Suppressor macrophage treated with lipopolysaccharide for 4 hours (primary cell): ENCODE data around the gene WDR6.
"Not testable (repeated sequence)": the region's sequence is repeated elsewhere in the genome, so short reads cannot be mapped to it uniquely, and the experiment has no call there.

ENCODE experiments used
- DNase-seq: peaks from one replicate; pipeline ENCODE4 v3.0.0-alpha.2; 2020

The WDR6 gene

DNA sequence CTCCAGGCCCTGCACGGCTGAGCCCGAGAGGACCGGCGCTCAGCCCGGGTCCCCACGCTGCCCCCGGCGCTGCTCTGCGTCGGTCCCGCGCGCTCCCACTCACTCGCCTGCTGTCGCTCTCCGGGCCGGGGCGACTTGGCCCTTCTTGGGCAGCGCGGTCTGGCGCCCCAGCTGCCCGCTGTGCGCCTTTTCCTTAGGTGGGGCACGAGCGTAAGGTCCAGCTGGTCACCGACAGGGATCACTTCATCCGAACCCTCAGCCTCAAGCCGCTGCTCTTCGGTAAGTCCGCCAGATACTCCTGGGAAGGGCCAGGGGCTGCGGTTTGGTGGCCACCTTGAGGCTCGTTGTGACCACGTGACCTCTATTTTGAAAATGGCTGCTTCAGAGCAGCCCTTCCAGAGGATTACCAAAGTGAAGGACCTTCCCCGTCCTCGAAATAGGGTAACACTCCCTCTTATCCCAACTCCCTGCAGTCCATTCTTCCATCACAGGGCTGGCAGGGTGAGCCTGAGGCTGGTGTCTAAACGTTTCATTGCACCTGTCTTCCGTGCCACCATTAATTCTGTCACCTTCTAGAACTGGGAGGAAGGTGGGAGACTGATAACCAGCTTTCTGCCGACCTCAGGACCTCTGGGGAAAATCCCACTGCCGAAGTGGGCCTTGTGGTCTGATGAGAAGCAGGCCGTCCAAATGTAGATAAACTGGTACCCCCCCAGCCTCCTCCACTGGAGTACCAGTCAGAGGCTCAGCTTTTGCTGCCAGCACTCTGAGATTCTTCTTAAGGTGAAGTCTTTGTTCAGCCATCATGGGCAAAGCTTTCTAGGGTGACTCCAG lies 16.3 kb upstream of the WDR6 start:
- peak; percentile 23 for DNase-seq

DNA sequence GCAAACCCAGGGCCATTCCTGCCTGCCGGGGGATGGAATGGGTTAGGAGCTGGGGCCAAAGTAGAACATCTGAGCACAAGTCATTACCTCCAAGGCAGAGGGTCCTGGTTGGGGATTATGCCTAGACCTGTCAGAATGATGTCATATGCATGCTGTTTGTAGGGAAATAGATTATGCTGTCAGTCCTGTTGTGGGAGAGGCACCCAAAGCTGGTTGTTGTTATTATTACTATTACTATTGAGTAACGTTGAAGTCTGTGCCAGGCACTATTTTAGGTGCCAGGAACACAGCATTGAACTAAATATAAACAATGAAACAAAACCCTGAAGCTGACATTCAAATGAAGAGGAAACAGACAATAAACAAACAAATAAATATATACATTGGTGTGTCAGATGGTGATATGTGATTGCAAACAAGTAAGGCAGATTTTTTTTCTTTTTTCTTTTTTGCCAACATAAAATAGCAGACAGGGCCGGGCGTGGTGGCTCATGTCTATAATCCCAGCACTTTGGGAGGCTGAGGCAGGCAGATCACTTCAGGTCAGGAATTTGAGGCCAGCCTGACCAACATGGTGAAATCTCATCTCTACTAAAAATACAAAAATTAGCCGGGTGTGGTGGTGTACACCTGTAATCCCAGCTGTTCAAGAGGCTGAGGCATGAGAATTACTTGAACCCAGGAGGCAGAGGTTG lies 15.2 kb upstream of the WDR6 start:
- no peak for DNase-seq

DNA sequence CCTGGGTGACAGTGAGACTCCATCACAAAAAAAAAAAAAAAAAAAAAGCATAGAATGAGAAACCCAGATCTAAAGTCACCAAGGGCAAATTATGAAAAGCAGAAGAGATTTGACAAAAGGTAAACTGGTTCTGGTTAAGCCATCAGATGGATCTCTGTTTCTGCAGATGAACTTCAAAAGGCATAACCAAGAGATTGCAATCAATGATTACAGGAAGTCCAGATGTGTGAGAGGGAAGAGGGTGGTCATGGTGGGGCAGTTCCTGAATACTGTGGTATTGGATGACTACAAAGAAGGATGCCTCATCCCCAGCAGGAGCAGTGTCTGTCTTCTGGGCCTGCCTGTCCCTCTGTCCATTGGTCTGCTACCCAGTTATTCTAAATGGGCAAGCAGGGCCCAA lies 13.4 kb upstream of the WDR6 start:
- DNase-seq: peak; percentile 32

DNA sequence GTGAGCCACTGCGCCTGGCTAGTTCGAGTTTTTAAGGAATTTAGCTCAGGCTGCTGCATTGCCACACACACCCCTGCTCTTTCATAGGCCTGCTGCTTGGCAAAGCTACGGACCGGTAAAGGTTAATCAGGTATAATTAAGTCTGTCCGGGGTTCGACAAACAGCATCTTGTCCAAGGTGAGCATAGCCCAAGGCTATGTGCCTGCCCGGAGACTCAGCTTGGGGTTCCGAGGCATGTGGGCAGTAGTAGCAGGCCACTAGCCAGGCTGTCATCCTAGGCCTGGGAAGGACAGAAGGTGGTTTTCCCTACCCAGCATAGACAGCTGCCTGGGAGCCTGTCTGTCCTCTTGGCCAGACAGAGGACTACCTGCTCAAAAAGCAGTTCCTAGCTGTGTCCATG lies 10.6 kb upstream of the WDR6 start:
- no peak for DNase-seq

DNA sequence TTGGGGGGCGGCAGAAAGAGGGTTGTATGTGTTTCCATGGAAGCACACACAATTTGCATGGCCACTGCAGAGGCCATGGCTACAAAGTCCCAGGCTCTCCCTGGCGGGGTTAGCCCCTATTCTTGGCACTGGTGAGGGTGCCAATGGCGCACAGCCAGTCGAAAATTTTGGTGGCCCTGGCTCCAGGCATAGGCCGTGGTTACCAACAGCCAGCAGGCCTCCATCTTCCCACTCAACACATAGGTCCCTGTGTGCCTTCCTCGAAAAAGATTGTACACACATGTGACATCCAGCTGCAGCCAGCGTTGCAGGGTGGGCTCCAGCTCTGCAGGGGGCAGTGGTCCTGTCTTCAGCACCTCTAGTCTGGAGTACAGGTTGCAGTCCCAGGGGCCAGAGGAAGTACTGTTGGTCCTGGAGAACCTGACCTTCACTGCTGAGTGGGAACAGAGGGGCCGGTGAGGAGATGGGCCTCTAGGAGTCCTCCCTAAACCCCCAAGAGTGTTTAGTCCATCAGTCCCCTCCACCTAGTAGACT lies 10.0 kb upstream of the WDR6 start:
- DNase-seq: no peak

DNA sequence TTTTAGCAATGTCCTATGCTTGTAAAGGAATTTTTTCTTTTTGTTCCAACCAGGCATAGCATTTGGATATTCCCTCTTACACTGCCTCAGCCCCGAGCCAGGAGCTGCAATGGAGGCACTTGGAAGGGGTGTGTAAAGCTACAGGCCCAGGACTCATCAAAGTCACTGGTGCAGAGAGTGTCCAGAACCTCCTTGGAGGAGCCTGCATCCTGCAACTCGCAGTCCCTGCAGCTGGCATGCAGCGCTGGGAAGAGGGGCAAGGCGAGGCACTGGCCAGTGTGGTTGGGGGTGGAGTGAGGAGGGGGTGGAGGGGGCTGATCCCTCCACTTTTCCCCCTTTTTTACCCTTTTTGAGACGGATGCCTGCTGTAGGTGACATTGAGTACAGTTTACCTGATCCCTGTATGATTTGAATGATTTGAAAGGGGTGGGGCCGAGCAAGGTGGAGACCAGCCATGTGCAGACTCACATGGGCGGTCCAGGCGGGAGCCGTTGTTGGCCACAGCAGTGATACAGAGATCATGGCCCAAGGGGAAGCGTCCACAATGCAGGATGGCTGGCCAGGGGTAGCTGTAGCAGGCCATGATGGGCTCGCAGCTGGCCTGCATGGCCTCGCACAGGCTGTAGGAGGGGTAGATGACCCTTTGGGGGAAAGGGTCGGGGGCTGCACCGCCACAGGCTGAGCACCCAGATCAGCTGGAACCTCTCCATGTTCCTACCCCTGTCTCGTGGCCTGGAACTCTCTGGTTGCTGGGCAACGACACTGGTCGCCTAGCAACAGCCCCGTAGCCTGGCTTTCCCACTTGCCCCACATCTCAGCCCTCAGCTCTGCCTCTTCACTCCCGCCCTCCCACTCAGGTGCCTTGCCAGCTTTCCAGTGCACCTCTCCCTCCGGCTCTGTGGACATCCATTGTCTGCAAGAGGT lies 9.2 kb upstream of the WDR6 start:
- DNase-seq: no peak

DNA sequence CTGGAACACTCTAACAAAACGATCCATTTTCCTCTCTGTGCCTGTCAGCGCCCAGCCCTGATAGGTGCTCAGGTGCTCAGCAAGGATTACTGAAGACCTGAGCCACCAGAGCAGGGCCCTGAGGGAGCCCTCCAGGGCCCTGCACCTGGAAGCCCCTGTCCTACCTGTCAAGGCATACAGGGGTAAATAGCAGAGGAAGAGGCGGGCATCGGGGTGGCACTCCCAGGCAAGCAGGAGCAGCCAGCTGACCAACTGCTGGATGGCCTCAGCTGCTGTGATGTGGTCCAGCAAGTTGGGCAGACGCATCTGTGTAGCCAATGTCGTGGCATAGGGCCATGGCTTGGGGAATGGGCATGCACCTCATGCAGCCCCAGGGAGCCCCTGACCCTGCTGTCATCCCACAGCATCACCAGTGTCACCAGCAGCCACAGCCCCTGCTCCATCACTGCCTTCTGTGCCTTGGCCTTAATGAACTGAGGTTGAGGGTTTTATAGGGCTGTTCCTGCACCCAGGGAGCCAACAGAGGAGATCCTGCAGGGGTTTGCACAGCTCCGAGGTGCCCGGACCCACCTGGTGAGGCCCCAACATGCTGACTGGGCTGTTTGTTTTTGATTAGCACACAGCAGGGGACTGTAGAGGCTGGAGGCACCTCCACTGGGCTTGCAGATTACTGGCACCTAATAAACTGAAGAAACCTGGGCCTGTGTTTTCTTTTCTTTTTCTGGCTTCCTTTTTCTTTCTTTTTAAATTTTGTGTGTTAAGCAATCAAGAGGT lies 7.9 kb upstream of the WDR6 start:
- no peak for DNase-seq

DNA sequence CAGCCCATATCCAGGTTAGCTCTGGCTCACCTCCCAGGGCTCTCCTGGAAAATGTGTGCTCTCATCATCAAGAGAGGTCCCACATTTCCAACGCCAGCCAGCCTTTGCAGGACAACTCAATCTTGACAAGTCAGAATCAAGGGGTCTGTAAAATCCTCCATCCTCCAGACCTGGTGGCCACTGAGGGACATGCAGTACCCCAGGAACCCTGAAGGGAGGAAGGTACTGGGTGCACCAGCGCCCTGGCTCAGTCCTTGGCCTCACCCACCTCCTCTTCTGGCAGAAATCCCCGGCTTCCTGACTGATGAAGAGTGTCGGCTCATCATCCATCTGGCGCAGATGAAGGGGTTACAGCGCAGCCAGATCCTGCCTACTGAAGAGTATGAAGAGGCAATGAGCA lies 6.0 kb upstream of the WDR6 start:
- no peak for DNase-seq

DNA sequence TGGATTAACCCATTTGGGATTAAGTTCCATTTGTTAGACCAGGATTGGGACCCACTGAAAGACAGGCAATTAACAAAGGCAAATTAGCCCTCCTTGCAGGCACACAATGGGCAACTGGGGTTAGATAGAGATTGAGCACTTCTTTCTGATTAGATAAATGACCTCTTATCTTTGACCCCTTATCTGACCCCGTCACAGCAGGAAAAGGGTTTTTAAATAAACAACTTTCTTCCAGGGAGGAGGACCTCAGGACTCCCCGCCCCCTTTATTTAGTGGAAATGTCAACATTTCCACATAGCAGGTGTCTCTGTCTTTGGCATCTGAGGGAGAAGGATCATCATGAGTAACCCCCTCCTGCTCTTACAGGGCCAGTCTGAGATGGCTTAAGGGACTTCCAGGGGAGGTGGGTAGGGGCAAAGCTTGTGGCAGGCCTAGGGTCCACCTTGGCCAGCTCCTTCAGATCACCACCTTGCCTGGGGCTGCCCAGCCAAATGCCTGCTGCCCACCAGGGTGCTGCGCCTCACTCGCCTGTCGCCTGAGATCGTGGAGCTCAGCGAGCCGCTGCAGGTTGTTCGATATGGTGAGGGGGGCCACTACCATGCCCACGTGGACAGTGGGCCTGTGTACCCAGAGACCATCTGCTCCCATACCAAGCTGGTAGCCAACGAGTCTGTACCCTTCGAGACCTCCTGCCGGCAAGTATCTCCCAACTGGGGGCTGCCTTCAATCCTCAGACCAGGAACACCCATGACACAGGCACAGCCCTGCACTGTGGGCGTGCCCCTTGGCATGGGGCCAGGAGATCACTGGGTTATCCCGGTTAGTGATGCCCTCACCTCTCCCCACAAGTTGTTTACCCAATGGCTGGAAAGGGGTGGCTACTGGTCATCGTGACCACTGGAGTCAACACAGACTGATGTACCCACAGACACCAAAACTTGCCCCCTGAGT lies 2.6 kb upstream of the WDR6 start:
- DNase-seq: no peak

DNA sequence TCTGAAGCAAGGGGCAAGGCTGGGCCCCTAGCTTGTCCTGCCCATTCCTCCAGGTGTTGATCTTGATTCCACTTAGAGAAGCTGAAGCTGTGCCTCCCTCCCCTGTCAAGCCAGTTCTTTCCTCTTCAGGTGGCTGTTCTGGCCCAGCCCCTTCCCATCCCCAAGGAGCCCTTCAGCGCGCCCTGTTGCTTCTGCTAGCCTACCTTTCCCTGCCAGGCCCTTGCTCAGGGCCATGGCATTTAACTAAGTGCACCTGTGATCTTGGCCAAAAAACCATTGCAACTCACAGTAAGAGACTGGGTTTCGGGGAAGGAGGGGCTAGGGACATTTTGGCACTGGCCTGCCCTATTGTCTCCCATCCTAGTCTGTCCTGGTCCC lies 1.9 kb upstream of the WDR6 start:
- DNase-seq: no peak

DNA sequence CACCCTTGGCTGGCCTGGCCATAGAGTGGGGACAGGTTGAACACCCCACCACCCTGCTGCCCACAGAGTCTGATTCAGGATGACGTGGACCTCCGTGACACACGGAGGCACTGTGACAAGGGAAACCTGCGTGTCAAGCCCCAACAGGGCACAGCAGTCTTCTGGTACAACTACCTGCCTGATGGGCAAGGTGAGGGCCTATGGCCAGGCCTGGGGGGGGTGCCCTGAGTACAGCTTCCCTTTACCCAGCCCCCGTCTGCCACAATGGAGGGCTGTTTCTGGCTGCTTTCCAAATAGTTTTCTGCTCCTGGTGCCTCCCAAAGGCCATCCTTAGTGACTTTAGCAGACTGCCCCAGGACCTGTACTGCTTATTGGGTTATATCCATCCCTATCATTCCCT lies 1.2 kb upstream of the WDR6 start:
- DNase-seq: no peak

DNA sequence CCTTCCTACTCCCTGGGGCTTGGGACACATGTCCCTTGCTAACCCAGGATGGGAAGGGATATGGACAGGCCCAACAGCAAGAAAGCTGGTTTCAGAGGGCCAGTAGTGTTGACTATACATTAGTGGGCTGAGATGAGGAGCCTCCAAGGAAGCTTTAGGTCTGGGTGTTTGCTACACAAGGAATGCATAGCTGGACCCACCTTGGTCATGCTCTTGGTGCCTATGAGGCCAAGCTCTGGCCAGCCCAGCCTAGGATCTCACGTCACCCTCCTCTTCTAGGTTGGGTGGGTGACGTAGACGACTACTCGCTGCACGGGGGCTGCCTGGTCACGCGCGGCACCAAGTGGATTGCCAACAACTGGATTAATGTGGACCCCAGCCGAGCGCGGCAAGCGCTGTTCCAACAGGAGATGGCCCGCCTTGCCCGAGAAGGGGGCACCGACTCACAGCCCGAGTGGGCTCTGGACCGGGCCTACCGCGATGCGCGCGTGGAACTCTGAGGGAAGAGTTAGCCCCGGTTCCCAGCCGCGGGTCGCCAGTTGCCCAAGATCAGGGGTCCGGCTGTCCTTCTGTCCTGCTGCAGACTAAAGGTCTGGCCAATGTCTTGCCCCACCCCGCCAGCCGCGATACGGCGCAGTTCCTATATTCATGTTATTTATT lies 653 bp upstream of the WDR6 start:
- DNase-seq: peak; percentile 37

DNA sequence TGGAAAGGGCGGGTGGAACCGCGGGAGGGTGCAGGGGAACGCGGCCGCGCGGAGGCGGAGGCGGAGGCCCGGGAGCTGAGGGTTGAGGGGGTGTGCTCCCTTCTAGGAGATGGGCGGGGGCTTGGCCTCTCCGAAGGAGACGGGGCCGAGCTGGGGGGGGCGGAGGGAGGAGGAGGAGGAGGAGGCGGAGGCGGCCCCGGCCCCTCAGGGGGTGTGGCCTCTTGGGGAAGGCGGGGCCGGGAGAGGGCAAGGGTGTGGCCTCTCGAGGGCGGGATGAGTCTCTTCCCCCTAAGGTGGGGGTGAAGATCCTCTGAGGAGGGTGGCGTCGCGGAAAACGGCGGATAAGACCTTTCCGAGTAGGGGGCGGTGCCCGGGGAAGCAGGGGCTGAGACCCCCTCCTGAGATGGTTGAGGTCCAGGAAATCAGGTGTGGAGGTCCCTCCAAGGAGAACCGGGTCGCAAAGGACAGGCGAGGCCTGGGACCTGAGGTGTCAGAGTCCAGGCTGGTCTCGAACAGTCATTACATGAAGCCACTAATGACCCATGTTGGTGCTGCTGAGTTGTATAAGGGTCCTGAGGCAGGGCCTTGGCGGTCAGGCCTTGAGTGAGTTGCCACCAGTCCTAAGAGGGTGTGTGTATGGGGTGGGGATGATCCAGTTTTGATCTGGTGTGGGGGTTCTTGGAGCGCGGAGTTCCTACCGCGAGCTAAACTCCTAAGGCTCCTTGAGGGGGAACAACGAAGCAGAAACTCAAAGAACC lies 759 bp downstream of the WDR6 start:
- DNase-seq: peak; percentile 83

DNA sequence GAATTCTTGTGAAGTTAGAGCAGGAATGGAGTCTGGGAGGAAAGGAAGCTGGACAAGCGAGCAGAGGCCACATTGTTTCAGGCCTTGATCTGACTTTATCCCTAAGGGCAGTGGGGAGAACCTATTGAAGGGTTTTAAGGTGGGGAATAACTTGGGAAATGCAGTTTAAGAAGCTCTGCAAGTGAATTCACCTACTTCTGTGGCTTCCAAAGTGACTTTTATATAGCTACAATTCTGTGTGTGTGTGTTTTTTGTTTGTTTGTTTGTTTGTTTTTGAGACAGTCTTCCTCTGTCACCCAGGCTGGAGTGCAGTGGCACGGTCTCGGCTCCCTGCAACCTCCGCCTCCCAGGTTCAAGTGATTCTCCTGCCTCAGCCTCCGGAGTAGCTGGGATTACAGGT lies 1.4 kb downstream of the WDR6 start:
- not testable (repeated sequence) for DNase-seq

DNA sequence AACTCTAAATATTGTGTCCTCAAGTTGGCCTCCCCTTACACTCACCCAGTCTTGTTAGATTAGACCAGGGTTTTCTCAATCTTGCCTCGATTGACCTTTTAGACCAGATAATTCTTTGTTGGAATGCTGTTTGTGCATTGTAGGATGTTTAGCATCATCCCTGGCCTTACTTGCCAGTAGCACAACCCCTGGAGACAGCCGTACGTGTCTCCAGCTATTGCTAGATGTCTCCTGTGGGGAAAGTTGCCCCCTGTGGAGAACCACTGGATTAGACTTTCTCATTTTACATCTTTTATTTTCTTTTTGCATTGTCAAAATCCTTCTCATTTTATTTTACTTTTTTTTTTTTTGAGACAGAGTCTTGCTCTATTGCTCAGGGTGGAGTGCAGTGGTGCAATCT lies 2.2 kb downstream of the WDR6 start:
- no peak for DNase-seq

DNA sequence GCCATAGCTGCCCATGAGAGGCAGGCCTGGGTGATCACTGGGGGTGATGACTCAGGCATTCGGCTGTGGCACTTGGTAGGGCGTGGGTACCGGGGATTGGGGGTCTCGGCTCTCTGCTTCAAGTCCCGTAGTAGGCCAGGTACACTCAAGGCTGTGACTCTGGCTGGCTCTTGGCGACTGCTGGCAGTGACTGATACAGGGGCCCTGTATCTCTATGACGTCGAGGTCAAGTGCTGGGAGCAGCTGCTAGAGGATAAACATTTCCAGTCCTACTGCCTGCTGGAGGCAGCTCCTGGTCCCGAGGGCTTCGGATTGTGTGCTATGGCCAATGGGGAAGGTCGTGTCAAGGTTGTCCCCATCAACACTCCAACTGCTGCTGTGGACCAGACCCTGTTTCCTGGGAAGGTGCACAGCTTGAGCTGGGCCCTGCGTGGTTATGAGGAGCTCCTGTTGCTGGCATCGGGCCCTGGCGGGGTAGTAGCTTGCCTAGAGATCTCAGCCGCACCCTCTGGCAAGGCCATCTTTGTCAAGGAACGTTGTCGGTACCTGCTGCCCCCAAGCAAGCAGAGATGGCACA lies 5.3 kb downstream of the WDR6 start:
- DNase-seq: no peak

DNA sequence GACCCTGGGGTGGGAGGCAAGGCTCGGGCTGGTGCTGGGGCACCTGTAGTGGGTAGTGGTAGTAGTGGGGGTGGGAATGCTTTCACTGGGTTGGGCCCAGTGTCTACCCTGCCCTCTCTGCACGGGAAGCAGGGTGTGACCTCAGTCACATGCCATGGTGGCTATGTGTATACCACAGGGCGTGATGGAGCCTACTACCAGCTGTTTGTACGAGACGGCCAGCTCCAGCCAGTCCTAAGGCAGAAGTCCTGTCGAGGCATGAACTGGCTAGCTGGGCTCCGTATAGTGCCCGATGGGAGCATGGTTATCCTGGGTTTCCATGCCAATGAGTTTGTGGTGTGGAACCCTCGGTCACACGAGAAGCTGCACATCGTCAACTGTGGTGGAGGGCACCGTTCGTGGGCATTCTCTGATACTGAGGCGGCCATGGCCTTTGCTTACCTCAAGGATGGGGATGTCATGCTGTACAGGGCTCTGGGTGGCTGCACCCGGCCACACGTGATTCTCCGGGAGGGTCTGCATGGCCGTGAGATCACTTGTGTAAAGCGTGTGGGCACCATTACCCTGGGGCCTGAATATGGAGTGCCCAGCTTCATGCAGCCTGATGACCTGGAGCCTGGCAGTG lies 6.0 kb downstream of the WDR6 start:
- DNase-seq: no peak

DNA sequence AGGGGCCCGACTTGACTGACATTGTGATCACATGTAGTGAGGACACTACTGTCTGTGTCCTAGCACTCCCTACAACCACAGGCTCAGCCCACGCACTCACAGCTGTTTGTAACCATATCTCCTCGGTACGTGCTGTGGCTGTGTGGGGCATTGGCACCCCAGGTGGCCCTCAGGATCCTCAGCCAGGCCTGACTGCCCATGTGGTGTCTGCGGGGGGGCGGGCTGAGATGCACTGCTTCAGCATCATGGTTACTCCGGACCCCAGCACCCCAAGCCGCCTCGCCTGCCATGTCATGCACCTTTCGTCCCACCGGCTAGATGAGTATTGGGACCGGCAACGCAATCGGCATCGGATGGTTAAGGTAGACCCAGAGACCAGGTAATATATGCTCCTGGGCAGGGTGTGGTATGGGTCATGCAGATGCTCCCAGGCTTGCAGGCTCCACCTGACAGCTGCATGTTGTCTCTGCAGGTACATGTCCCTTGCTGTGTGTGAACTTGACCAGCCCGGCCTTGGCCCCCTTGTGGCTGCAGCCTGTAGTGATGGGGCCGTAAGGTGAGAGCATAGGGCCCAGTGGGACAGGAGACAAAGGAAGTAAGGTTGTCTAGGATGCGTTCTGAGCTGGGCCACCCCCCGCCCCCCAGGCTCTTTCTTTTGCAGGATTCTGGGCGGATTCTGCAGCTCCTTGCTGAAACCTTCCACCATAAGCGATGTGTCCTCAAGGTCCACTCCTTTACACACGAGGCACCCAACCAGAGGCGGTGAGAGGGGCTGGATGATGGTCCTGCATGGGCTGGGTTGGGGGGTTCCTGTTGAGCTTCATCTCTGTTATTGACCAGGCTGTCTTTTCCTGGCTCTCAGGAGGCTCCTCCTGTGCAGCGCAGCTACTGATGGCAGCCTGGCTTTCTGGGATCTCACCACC lies 6.8 kb downstream of the WDR6 start:
- peak; percentile 50 for DNase-seq
